NCI-H2171 treated with DMSO at 0.1 percent for 48 hours (cell line): ENCODE data around the gene NUPR1.
"Not testable (repeated sequence)": the region's sequence is repeated elsewhere in the genome, so short reads cannot be mapped to it uniquely, and the experiment has no call there.

Experiments used
- DNase-seq: peaks from one replicate; lab custom pipeline; 2025; lab: John Stamatoyannopoulos, UW

Gene NUPR1

GRCh38 chr16:28498666-28499381, 40.0 kb downstream of the NUPR1 start:
- no peak for DNase-seq

- DNase-seq, result no peak
Observed at GRCh38 chr16:28497861-28498599, 40.7 kb downstream of the NUPR1 start.

DNA sequence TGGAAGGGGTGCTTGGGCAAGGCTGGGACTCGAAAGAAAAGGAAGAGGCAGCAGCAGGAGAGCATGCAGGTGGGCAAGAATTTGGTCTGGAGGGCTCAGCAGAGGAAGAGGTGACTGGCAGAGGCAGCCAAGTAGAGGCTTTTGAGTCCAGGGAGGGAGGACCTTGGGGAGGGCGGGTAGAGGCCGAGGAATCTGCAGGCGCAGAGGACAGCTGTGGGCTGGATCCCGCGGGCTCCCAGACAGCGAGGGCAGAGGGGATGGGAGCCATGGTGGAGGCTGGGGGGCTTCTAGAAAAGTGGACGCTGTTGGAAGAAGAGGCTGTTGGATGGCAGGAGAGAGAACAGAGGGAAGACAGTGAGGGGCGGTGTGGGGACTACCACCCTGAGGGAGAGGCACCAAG, 41.4 kb downstream of the NUPR1 start:
- no peak for DNase-seq

- DNase-seq, result no peak
Observed at GRCh38 chr16:28496844-28497243, 41.9 kb downstream of the NUPR1 start.

DNA sequence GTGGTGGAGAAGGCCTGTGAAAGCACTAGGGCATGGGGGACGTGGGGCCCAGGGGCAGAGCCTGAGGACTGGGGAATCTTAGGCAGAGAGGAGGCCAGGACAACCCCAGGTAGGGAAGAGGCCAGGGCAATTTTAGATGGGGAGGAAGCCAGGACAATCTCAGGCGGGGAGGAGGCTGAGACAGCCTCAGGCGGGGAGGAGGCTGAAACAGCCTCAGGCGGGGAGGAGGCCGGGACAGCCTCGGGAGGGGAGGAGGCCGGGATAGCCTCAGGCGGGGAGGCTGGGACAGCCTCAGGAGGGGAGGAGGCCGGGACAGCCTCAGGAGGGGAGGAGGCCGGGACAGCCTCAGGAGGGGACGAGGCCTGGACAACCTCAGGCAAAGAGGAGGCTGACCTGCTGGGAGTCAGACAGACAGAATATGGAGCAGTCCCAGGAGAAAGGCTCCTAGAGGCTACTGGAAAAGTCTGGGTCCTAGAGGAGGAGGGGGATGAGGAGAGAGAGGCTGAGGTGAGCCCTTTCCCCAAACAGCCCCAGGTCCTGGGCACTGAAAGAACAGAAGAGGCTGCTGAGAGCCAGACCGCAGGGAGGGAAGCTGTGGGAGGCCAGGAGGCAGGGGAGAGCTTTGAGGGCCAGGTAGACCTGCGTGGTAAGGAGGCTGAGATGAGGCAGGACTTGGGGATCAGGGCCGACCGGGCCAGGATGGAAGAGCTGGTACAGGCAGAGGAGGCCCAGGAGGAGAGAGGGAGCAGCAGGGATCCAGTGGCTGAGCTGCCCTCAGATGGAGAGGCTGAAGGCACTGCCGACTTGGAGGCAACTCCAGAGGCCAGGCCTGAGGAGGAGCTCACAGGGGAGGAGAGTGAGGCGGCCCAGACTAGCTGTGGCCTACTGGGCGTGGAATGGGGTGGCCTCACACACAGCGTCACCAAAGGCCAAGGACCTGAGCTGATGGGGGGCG, 42.7 kb downstream of the NUPR1 start:
- no peak for DNase-seq

DNA sequence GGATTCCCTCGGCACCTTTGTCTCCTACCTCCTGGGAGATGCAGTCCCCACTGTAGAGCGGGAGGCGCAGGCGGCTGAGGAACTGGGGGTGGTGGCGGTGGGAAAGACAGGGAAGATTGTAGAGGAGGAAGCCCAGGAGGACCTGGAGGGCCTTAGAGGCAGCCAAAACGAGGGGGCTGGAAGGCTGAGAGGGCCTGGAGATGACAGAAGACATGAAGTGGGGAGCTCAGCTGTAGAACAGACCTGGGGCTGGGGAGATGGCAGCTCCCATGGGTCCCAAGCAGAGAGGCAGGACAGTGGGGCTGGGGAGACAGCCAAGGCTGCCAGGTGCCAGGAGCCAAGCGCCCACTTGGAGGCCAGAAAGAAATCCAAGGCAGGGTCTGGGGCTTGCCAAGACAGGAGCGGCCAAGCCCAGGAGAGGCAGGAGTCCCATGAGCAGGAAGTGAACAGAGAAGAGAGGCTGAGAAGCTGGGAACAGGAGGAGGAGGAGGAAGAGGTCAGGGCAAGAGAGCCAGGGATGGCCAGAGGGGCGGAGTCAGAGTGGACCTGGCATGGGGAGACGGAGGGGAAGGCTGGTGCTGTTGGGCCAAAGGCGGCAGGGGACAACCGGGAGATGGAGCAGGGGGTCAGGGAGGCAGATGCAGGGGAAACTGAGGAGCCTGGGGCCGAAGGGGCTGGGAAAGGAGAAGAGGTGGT, 43.5 kb downstream of the NUPR1 start:
- no peak for DNase-seq

- no peak for DNase-seq
Observed at GRCh38 chr16:28494121-28494851, 44.5 kb downstream of the NUPR1 start, which contains the start of gene APOBR. TSS of gene APOBR (plus strand) at chr16:28494643. CDS start at chr16:28494682, 39 bp downstream.

DNA sequence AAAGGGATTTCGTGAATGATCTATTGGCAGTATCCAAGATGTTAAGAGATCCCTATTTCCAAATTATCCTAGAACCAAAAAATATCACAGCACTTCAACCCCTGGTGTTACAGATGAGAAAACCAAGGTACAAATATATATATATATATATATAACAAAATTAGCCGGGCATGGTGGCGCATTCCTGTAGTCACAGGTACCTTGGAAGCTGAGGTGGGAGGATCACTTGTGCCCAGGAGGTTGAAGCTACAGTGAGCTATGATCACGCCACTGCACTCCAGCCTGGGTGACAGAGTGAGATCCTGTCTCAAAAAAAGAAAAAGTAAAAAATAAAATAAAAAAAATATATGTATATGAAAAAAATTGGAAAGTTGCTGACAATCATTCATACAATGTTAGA, 46.3 kb downstream of the NUPR1 start:
- no peak for DNase-seq

- DNase-seq, result peak; percentile 96
Observed at GRCh38 chr16:28491970-28492474, 46.8 kb downstream of the NUPR1 start, which contains the start of gene CLN3. TSS of gene CLN3 (minus strand) at chr16:28492074. CDS start at chr16:28491759, 315 bp downstream.

DNA sequence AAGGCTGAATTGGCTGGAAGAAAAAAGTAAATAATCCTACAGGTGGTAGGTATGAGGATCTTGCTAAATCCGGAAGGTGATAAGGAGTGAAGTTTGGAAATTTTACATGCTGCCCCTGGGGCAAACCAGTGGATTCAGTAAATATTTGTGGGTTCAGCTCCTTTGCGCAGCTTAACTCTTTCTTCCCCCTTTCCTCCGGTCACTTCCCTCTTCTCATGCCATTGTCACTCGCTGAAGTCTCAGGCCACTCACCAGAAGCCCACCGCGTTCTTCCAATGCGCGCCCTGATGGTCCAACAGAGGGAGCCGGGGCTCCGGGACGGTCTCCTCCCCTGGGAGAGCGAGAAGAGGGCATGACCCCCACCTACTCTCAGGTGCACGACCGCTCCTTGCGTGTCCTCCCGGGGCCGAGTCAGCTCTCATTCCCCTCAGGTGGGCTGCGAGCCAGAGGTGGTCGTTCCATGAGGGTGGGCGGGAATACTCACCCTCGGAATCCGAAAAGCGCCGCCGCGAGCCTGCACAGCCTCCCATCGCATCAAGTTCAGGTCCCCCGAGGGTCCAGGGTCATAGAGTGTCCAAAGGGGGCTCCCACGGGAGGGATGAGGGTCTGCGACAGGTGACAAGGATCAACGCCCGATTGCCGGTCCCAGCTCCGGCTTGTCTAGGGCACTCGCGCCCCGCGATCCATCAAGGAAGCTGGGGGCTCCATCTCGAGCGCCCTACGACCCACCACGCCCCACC, 47.4 kb downstream of the NUPR1 start:
- peak; percentile 8 for DNase-seq

DNA sequence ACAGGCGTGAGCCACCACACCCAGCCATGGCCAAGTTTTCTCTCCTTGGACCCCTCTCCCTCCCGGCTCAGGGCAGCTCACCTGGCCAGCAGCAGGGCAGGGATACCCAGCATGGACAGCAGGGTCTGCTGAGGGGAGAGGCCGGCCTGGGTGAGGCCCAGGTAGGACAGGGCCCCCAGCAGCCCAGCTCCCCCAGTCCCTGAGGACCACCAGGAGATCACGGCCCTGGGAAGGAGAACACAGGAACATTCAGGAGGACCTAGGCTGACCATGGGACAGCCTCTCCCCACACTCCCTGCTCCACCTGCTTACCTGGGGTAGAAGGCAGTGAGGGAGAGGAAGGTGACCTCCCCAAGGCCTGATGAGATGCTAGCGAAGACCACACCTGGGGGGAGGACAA, 52.5 kb downstream of the NUPR1 start:
- no peak for DNase-seq

- not testable (repeated sequence) for DNase-seq
Observed at GRCh38 chr16:28483361-28483760, 55.4 kb downstream of the NUPR1 start.
